Activated effector memory CD4-positive, alpha-beta T cell treated with Interleukin-2 at 50 U/mL for 16 hours (primary cell): ENCODE data around the gene SPDYE16.
"Not testable (repeated sequence)": the region's sequence is repeated elsewhere in the genome, so short reads cannot be mapped to it uniquely, and the experiment has no call there.

ENCODE experiments used
- DNase-seq: peaks from one replicate; pipeline ENCODE4 v3.0.0-alpha.2; 2020

The SPDYE16 gene

GRCh38 chr7:76543197-76543596 lies at the start of gene SPDYE16:
Gene SPDYE16 (minus strand): TSS chr7:76543297. CDS start chr7:76541459, 1,838 bp downstream.
- not testable (repeated sequence) for DNase-seq

- not testable (repeated sequence) for DNase-seq
These were observed 49.6 kb upstream of the SPDYE16 start for GRCh38 chr7:76592694-76593093.

GRCh38 chr7:76591602-76592304 lies 48.7 kb upstream of the SPDYE16 start:
- DNase-seq: not testable (repeated sequence)

DNA sequence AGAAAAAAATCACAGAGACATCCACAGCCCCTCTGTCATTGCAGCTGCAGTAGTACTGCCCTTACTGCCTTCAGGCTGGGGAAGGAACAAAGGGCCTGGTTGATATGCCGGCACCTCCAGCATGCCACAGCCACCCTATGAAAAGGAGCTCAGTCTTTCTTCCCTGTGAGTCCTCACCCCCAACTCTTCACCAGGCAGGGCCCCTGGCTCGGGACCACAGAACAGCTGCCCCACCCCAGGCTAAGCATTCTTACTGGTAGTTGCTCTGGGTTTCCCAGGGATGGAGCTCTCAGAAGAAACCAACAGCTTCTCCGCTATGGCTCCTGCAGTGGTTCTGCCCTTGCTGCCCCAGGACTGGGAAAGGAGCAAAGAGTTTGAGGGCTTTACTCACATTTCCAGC lies 47.9 kb upstream of the SPDYE16 start:
- DNase-seq: not testable (repeated sequence)

- DNase-seq: not testable (repeated sequence)
These were observed 45.5 kb upstream of the SPDYE16 start for GRCh38 chr7:76588586-76588985.

DNA sequence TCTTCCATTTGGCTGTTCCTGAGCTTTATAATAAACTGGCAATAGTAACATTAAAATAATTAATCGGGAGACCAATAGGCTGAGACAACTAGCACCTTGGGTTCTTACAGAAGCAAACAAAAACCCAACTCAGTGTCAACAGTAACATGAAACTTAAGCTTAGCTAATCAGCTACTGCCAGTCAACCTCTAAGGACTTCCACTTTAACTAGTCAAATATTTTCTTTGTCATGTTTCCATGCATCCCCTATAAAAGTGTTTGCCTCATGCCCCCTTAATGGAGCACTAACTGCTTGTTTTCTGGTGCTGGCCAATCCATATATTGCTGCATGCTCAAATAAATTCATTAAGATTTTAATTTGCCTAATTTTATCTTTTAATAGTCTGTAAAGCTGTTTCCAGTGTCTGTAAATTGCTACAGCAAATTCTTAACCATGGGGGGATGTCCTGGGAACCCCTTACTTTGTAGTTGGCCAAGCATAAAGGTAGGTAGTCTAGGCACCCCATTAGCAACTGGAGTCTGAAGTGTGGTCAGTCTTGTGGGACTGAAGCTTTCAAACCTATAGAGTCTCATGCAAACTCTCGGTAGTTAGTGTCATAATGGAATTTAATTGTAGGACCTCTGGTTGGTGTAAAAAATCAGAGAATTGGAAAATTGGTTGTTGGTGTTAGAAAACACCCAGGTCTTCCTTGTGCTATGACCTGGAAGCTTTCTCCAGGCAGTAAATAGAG lies 43.7 kb upstream of the SPDYE16 start:
- not testable (repeated sequence) for DNase-seq

DNA sequence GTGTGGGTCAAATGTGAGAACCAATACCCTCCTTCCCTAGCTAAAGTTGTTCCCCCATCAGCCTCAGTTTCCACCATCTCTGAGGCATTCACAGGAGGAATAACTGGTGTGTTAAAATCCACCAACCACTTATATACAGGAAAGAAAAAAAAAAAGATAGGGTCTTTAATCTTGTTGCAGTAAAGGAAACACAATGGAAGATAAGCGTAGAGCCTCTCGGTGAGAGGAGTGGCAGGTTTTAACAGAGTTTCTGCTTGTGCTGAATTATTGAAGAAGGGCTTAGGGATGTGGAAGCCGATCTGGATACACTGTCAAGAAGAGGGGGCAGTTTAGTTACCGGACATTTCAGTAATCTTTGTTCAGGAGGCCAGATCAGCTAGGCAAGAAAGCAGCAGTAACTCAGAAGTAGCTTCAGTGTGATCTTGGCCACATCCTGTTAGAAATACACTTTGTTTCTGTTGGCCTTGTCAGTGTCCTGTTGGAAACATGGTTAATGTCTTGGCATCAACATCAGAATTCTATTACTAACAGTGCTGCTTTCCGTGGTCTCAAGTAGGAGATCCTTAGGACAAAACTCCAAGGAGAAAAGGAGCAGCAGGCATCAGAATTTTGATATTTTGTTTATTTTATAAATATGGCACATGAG lies 40.7 kb upstream of the SPDYE16 start:
- not testable (repeated sequence) for DNase-seq

GRCh38 chr7:76582848-76583631 lies 39.9 kb upstream of the SPDYE16 start:
- DNase-seq: not testable (repeated sequence)

- DNase-seq: not testable (repeated sequence)
These were observed 33.0 kb upstream of the SPDYE16 start for GRCh38 chr7:76575919-76576655.

DNA sequence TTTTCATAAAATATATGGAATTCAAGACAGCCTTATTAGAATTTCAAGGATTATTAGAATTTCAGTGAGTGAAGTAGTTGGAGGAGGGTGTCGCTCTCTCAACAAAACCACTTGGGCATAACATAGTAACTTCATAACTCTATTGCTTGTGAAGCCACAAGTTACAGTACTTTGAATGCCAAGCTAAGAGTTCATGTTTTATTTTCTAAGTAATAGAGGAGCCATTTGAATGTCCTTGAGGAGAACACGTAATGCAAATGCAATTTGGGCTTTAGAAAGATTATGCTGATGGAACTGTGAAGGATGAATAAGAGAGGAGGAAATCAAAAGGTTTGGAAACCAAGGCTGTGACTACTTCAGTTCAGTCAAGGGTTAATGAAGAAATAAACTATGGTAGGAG lies 32.3 kb upstream of the SPDYE16 start:
- not testable (repeated sequence) for DNase-seq

DNA sequence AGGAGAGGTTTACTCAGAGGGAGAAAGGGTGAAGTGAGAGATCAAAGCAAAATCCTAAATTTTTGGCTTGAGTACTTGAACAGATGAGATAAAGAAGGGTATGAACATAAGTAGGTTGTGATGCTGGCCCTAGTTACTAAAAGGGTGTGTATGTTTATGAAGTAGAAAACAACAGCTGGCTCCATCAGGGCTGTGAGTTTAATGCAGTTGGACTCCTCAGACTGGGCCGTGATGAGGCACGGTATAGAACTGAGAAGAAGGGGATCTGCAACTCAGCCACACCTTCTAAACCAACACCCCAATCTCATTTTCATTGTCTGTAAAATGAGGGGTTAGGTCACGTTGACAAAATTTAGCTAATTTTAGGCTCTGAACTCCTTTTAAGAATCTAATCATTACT lies 29.2 kb upstream of the SPDYE16 start:
- DNase-seq: not testable (repeated sequence)

DNA sequence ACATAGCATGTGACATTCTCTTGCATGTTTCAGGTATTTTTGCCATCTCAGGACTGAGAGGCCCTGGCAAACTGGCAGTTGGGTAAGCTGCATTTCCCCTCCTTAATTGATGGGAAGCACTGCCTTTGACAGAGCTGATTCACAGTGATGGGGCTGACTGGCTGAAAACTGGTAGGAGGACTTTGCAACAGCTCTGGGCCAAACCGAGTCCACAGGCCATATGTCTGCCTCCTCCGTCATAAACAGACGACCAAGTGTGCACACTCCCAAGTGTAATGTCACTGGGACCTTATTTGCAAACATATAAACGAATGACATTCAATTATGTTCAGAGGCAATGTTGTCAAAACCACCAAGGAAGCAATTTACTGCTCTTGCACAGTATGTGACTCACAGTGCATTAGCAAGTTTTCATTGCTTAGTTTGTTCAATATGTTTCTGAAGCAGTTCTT lies 27.3 kb upstream of the SPDYE16 start:
- not testable (repeated sequence) for DNase-seq

GRCh38 chr7:76568742-76569141 lies 25.6 kb upstream of the SPDYE16 start:
- DNase-seq: not testable (repeated sequence)

DNA sequence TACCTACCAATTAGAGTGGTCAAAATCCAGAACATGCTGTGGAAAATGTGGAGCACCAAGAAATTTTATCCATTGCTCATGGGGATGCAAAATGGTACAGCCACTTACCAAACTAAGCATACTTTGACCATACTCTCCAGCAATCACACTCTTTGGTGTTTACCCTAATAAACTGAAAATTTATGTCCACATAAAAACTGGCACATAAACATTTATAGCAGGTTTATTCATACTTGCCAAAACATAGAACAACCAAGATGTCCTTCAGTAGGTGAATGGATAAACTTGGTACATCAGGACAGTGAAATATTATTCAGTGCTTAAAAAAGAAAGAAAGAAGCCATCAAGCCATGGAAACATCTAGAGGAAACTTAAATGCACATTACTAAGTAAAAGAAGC lies 24.7 kb upstream of the SPDYE16 start:
- DNase-seq: not testable (repeated sequence)

GRCh38 chr7:76567311-76567710 lies 24.2 kb upstream of the SPDYE16 start:
- not testable (repeated sequence) for DNase-seq

- DNase-seq: not testable (repeated sequence)
These were observed 21.9 kb upstream of the SPDYE16 start for GRCh38 chr7:76565001-76565400.

DNA sequence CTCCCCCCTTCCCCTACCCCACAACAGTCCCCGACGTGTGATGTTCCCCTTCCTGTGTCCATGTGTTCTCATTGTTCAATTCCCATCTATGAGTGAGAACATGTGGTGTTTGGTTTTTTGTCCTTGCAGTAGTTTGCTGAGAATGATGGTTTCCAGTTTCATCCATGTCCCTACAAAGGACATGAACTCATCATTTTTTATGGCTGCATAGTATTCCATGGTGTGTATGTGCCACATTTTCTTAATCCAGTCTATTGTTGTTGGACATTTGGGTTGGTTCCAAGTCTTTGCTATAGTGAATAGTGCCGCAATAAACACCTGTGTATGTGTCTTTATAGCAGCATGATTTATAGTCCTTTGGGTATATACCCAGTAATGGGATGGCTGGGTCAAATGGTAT lies 18.2 kb upstream of the SPDYE16 start:
- DNase-seq: not testable (repeated sequence)

- DNase-seq: not testable (repeated sequence)
These were observed 17.1 kb upstream of the SPDYE16 start for GRCh38 chr7:76560157-76560556.

DNA sequence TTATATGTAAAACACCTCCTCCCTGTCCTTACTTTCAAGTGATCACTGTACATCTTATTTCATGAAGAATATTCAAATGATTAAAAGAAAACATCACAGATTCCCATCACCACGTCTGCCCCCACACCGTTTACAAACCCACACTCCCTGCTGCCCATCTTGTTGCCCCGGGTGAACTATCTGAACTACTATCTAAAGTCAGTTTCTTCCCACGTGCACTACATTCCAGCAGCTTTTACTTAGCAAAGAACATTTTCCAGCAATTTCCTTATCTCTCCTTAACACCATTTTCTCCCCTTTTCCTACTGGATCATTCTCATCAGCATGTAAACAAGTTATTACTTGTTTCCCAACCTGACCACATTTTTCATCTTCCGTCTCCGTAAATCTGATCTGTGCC lies 16.6 kb upstream of the SPDYE16 start:
- not testable (repeated sequence) for DNase-seq

DNA sequence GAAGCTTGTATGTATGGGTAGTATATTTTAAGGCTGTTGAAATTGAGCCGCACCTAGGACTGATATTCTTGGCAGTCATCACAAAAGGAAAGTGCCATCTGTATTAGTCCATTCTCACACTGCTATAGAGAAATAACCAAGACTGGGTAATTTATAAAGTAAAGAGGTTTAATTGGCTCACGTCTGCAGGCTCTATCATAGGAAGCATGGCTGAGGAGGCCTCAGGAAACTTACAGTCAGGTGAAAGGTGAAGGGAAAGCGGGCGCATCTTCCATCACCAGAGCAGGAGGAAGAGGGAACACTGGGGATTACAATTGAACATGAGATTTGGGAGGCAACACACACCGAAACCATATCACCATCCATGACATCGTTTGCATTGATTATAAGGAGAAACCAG lies 8.9 kb upstream of the SPDYE16 start:
- DNase-seq: not testable (repeated sequence)

- not testable (repeated sequence) for DNase-seq
These were observed 6.8 kb upstream of the SPDYE16 start for GRCh38 chr7:76549855-76550248.
